Hematopoietic multipotent progenitor cell treated with erythropoietin and hydrocortisone succinate and interleukin-3 and kit ligand, for 8 days (in vitro differentiated cells): ENCODE results near the gene SEPHS1.
"Not testable (repeated sequence)": the region's sequence is repeated elsewhere in the genome, so short reads cannot be mapped to it uniquely, and the experiment has no call there.

Experiments used
- DNase-seq: peaks from one replicate; pipeline ENCODE4 v3.0.0-alpha.2; 2015

The SEPHS1 gene

GRCh38 chr10:13322615-13323148, 25.4 kb downstream of the SEPHS1 start:
- no peak for DNase-seq

DNA sequence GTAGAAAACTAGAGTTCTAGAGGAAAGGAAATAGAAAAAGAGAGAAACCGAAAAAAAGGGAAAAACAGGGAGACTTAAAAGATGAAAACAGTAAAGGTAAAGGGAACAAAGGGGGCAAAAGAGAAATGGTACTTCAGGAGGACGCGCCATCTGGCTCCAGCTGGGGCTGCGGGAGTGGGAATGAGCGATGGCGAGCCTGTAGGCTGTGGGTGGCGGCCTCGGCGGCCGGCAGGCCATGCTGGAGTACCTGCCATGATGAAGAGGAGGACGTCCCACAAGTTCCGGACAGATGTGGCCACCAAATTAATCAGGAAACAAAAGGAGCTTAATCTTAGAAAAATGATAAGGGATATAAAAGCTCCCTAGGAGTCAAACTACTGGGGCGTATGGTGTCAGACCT, 26.5 kb downstream of the SEPHS1 start:
- no peak for DNase-seq

DNA sequence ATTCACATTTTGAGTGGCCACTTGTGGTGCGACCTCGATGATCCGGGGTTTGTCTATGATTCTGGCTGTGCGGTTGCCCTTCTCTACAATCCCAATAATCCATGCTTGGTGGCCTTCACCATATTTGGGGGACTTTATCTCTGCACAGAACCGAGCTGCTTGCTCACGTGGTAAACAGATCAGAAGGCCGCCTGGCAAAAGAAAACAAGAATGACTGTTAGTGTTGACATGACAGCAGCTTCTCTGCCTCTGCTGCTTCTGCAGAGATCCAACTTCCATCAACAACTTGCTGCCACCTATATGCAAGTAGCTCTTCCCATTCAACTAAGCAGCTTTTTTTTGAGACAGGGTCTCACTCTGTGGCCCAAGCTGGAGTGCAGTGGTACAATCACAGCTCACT, 28.9 kb downstream of the SEPHS1 start:
- DNase-seq = no peak

- no peak for DNase-seq
Observed at GRCh38 chr10:13317474-13317873, 30.6 kb downstream of the SEPHS1 start.

- no peak for DNase-seq
Observed at GRCh38 chr10:13316635-13317311, 31.3 kb downstream of the SEPHS1 start.

GRCh38 chr10:13315361-13315760, 32.7 kb downstream of the SEPHS1 start:
- DNase-seq = no peak

- no peak for DNase-seq
Observed at GRCh38 chr10:13311177-13311575, 36.9 kb downstream of the SEPHS1 start.

GRCh38 chr10:13310518-13311176, 37.4 kb downstream of the SEPHS1 start:
- DNase-seq = no peak

DNA sequence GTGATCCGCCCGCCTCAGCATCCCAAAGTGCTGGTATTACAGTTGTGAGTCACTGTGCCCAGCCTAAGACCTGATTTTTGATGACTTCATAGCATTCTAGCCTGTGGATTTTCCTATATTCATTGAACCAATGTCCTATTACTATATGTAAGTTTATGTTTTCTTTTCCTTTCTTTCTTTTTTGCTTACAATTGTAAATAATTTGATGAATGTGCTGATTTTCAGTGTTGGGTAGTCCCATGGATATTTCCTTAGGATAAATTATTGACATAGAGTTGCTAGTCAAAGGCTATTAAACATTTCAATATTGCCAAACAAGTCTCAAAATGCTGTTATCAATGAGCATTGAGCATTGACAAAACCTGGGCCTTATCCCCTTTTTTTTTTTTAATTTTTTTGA, 38.3 kb downstream of the SEPHS1 start:
- DNase-seq = no peak

DNA sequence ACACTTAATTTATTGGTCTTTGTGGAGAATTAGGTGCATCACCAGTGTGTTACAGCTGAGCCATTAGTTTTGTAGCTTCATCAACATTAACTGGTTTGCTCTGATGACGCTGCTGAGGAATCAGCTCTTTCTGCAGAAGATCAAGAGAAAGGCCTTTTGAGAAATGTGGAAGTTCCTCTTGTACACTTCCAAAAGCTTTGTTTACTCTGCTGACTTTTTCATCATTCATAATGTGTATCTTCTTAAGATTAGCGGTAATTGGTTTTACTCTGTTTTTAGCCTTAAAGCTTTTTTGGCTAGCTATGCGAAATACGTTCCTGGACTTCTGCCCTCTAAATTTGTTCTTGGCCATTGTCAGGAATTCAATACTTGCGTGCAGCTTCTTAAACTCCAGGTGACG, 40.0 kb downstream of the SEPHS1 start:
- DNase-seq = no peak

DNA sequence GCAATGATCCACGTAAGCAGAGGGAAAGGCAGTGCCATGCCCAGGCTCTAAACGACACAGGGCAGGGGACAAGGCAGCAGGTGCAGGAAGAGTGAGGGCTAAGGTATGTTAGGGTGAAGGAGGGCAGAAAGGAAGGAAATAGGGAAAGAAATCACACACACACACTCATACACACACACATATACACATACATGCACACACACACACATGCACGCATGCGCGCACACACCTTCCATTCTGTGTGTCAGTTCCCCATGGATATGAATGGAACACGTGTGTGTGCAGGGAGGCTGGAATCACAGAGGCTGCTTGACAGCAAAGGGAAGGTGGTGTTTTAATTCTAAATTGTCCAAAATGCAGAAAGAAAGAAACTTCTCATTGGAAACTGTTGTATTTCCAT, 42.0 kb downstream of the SEPHS1 start:
- no peak for DNase-seq

DNA sequence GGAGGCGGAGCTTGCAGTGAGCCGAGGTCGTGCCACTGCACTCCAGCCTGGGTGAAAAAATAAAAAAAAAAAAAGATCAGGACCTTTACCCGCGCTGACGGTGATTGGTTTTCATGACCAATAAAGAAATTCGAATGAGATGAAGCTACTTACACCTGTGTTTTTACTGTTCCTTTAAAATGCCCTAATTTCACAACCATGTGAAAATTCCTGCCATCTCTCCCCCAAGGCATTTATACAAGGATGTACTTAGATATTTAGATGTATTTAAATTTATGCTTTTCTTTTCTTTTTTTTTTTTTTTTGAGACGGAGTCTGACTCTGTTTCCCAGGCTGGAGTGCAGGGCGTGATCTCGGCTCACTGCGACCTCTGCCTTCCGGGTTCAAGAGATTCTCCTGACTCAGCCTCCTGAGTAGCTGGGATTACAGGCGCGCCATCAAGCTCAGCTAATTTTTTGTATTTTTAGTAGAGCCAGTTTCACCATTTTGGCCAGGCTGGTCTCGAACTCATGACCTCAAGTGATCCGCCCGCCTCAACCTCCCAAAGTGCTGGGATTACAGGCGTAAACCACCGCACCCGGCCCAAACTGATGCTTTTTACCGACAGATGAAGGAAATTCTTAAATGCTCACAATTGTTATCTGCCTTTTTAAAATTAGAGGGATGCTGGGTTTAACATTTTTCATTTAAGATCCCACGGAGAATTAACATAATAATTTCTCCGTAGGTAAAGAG, 45.1 kb downstream of the SEPHS1 start:
- DNase-seq = no peak

DNA sequence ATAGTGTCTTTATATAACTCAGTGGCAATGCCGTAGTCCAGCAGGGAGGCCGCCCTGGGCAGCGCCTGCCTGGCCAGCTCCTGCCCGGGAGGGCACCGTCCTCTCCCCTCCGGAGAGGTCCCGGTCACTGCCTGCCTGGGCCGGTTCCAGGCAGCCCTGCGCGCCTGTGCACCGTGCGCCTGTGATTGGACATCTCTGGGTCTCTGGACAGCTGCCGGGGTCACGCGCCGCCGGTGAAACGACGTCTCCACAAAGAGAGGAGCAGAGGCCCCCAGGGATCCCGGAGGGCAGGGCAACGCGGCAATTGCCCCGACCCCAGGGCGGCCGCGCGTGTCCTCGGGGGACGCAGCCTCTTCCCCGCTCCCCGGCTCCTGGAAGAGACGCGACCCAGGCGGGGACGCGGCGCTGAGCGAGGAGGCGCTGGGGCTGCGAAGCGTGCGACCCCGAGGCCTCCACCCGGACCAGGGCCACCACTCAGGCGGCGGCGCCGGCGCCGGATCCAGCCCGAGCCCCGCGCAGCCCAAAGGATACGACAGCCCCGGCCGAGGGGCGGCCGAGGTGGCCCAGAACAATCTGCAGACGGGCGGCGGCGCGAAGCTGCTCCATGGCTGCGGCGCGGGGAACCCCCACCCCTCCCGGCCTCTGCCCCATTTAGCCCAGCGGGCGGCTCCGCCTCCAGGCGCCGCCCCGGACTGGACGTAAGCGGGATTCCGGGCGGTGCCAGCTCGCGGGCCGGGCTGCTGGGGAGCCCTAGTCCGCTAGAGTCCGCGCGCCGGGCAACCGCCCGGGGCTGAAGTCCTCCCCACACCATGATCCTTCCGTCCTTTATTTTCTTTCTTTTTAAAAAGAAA, 48.4 kb downstream of the SEPHS1 start, which contains the start of gene PHYH:
Gene PHYH, minus strand, starts transcription at position 628 of the 851 bp plus-strand sequence. Its CDS starts 22 bp downstream, at position 606.
- DNase-seq = peak; percentile 81

DNA sequence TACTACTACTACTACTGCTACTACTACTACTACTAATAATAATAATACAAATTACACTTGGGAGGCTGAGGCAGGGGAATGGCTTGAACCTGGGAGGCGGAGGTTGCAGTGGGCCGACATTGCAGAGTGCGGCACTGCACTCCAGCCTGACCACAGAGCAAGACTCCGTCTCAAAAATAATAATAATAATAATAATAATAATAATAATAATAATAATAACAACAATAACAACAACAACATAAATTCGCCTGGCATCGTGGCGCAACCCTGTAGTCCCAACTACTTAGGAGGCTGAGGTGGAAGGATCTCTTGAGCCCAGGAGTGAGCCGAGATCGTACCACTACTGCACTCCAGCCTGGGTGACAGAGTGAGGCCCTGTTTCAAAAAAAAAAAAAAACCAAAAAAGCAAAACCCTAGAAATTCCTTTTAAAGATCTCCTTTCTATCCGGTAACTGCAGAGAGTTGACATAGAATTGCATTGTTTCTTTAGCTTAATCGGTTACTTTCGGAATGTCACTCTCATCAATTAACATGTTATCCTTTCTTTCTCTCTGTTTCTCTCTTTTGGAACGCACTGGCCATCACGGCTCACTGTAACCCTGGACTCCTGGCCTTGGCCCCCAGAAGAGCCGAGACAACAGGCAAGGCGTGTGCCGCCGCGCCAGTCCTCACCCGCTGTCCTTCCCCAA, 49.2 kb downstream of the SEPHS1 start:
- DNase-seq = no peak

- no peak for DNase-seq
Observed at GRCh38 chr10:13296476-13296875, 51.6 kb downstream of the SEPHS1 start.

DNA sequence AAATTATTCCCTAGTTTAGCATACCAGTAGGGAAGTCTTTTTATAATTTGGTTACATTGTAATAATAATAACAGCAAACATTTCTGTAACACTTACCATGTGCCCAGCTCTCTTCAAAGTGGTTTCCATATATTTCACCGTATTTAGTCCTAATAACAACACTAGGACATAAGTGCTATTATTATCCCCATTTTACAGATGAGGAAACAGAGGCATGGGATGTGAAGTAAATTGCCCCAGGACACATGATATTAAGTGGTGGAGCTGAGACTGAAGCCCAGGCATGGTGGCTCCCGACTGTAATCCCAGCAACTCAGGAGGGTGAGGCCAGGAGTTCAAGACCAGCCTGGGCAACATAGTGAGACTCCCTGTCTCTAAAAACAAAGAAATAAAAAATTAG, 53.3 kb downstream of the SEPHS1 start:
- no peak for DNase-seq

DNA sequence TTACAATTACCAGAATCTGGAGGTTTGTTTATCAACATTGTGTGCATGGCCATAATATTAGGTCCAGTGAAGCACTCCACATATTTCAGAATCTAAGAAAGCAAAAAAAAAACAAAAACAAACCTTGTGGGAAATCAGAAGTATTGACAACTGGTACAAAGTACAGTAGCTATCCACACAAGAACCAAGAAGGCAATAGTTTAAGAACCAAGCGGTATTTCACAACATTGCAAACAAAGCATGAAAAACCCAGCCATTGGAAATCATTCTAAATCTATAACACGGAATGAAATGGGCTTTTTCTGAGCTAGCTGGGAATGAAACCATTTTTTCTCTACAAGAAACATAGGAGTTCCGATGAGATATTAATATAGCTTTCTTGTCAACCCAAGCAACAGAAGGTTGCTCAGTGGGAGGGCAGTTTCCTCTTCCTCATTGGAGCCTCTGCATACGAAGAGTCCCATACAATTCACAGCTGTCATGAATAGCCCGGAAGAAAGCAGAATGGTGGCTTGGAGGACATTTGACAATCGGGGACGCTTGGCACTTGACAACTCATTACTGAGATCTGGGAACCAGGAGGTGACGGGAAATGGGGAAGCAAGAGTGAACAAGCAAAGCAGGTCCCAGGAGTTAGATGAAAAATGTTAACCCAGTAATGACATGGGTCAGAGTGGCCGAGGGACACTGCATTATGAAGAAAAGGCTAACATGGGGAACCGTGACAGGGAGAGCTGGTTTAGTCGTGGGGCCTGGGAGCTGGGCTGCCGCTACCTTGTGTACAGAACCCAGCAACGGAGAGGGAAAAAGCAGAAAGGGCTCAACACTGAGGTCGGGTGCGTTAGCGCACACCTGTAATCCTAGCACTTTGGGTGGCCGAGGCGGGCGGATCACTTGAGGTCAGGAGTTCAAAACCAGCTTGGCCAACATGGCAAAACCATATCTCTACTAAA, 56.0 kb downstream of the SEPHS1 start:
- DNase-seq = no peak

DNA sequence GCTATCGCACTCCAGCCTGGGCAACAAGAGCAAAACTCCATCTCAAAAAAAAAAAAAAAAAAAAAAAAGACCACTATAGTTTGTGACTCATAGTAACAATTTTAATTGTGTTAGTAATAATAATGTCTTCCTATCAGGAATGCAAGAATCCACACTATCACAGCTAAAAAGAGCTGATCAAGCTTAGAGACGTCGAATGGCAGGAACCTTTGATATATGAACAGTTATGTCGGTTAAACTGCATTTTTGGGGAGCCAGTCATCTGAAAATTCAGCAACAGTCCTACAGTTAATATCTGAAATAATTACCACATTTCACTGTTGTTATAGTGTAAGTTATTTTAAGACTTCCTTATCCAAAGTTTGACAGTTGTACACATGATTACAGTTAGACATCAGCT, 57.0 kb downstream of the SEPHS1 start:
- no peak for DNase-seq

GRCh38 chr10:13284050-13284449, 64.0 kb downstream of the SEPHS1 start:
- DNase-seq = no peak

DNA sequence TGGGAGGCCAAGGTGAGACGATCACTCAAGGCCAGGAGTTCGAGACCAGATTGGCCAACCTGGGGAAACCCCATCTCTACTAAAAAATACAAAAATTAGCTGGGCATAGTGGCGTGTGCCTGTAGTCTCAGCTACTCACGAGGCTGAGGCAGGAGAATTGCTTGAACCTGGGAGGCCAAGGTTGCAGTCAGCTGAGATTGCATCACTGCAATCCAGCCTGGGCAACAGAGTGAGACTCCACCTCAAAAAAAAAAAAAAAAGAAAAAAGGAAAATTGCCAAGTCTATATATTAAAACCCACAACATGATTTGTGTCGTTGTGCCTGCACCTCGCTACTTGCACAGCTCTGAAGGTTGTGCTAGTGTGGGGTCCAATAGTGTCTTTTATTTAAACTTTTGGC, 65.7 kb downstream of the SEPHS1 start:
- not testable (repeated sequence) for DNase-seq
